Nephron (organoid): ENCODE measurements around the gene SLC22A23.
A peak's percentile ranks its signal among the peaks of the same experiment; 100 is the strongest.

Experiments
- H3K27ac Mint-ChIP-seq, 3 experiments: 2 replicates each; pipeline ENCODE4 v1.8.0; 2020; ENCODE audit warnings: mixed read lengths in 3 of 3, mild to moderate bottlenecking in 2 of 3, moderate library complexity in 1 of 3
- H3K27me3 Mint-ChIP-seq: 2 replicates; pipeline ENCODE4 v1.8.0; 2021; ENCODE audit warnings: low read depth, mild to moderate bottlenecking, moderate library complexity, mixed read lengths
- H3K36me3 Mint-ChIP-seq: 2 replicates; pipeline ENCODE4 v1.8.0; 2020; ENCODE audit warnings: low read depth, mixed read lengths
- H3K4me1 Mint-ChIP-seq: 2 replicates; pipeline ENCODE4 v1.8.0; 2020; ENCODE audit warnings: mixed read lengths
- H3K4me3 Mint-ChIP-seq, 3 experiments: 2 replicates each; pipeline ENCODE4 v1.8.0; 2020; ENCODE audit warnings: mild to moderate bottlenecking in 3 of 3, mixed read lengths in 3 of 3, moderate library complexity in 2 of 3
- H3K9me3 Mint-ChIP-seq: 2 replicates; pipeline ENCODE4 v1.8.0; 2020; ENCODE audit warnings: mixed read lengths
- CTCF ChIP-seq, 3 experiments: fragments of 200-600 bp; sonication (generic); IDR thresholded peaks; one replicate each; pipeline ENCODE4 v1.5.0; 2021; ENCODE audit warnings: antibody characterized with exemption in 3 of 3; ENCODE audit not compliant: unreplicated experiment in 3 of 3

The SLC22A23 gene

GRCh38 chr6:3297909-3298308 is 158.9 kb downstream of the SLC22A23 start:
- Mint-ChIP-seq H3K27me3 (peaks cover 4% of the 10 kb centered on the region), H3K9me3 (peaks cover 5% of the 10 kb centered on the region), H3K4me3 (no peak overlapping the region), H3K4me1 (peaks cover 23% of the 10 kb centered on the region), H3K27ac (no peak overlapping the region), H3K36me3 (peaks cover 7% of the 10 kb centered on the region)
- no peak for TF ChIP-seq CTCF (IDR thresholded peaks at IDR 0.05; ENCODE audit: unreplicated experiment in 3 of 3)

- Mint-ChIP-seq H3K4me1 (peaks cover 25% of the 10 kb centered on the region), H3K27ac (no peak overlapping the region), H3K9me3 (peaks cover under 1% of the 10 kb centered on the region), H3K36me3 (no peaks in the 10 kb centered on the region), H3K4me3 (no peak overlapping the region), H3K27me3 (peaks cover 4% of the 10 kb centered on the region)
- TF ChIP-seq CTCF (IDR thresholded peaks at IDR 0.05; ENCODE audit: unreplicated experiment in 3 of 3), result no peak
These were observed 159.8 kb downstream of the SLC22A23 start for GRCh38 chr6:3297006-3297405.

GRCh38 chr6:3296537-3296936 is 160.3 kb downstream of the SLC22A23 start:
- Mint-ChIP-seq H3K27me3 (peaks cover 4% of the 10 kb centered on the region), H3K4me3 (no peak overlapping the region), H3K36me3 (no peaks in the 10 kb centered on the region), H3K9me3 (no peaks in the 10 kb centered on the region), H3K27ac (no peak overlapping the region), H3K4me1 (peaks cover 25% of the 10 kb centered on the region)
- no peak for TF ChIP-seq CTCF (IDR thresholded peaks at IDR 0.05; ENCODE audit: unreplicated experiment in 3 of 3)

GRCh38 chr6:3296078-3296477 is 160.8 kb downstream of the SLC22A23 start:
- no peaks in the 10 kb centered on the region for H3K36me3 Mint-ChIP-seq
- TF ChIP-seq CTCF (IDR thresholded peaks at IDR 0.05; ENCODE audit: unreplicated experiment in 3 of 3), result no peak
- peaks cover 25% of the 10 kb centered on the region for H3K4me1 Mint-ChIP-seq
- H3K4me3 Mint-ChIP-seq, result no peak overlapping the region
- H3K27ac Mint-ChIP-seq, result no peak overlapping the region
- H3K27me3 Mint-ChIP-seq, result peaks cover 4% of the 10 kb centered on the region
- H3K9me3 Mint-ChIP-seq, result no peaks in the 10 kb centered on the region

- TF ChIP-seq CTCF (IDR thresholded peaks at IDR 0.05; ENCODE audit: unreplicated experiment in 3 of 3), result peak in 1 of 3 experiments; percentile 9
- Mint-ChIP-seq H3K9me3 (no peaks in the 10 kb centered on the region), H3K4me3 (no peak overlapping the region), H3K4me1 (peaks cover 25% of the 10 kb centered on the region), H3K27ac (no peak overlapping the region), H3K36me3 (peaks cover 6% of the 10 kb centered on the region), H3K27me3 (peaks cover 4% of the 10 kb centered on the region)
These were observed 161.7 kb downstream of the SLC22A23 start for GRCh38 chr6:3294921-3295871.

GRCh38 chr6:3294396-3294795 is 162.5 kb downstream of the SLC22A23 start:
- no peak for TF ChIP-seq CTCF (IDR thresholded peaks at IDR 0.05; ENCODE audit: unreplicated experiment in 3 of 3)
- Mint-ChIP-seq H3K36me3 (peaks cover 7% of the 10 kb centered on the region), H3K9me3 (no peaks in the 10 kb centered on the region), H3K4me1 (peaks cover 25% of the 10 kb centered on the region), H3K27ac (no peak overlapping the region), H3K4me3 (no peak overlapping the region), H3K27me3 (peaks cover 4% of the 10 kb centered on the region)
